Measurements from ENCODE around the gene CYP20A1. TPM values are rescaled to one million over a fixed set of nuclear protein-coding genes. Genes with fewer than 3 reads are reported as not detected.
A peak's percentile ranks its signal among the peaks of the same experiment; 100 is the strongest.
"Not testable (repeated sequence)": the region's sequence is repeated elsewhere in the genome, so short reads cannot be mapped to it uniquely, and the experiment has no call there.

Gene CYP20A1
- total RNA-seq: 10 to 100 TPM; 27.1 to 29.3 TPM

- H3K27me3 Mint-ChIP-seq: no peaks in the 10 kb centered on the region
- no peaks in the 10 kb centered on the region for H3K9me3 Mint-ChIP-seq
- H3K27ac Mint-ChIP-seq: peak within 1 kb of the TSS; percentile 100
- POLR2A ChIA-PET: interaction anchor here (0.7 to 0.9 kb wide), 3 partner anchors 225 to 1977 kb away, joined by 3 to 4 read pairs (median 4); no protein-coding TSS in a partner anchor
- DNase-seq: peak; percentile 96
- H3K4me1 Mint-ChIP-seq: peaks cover 34% of the 10 kb centered on the region
- peak within 1 kb of the TSS; percentile 92 for H3K4me3 Mint-ChIP-seq
- peaks cover 29% of the 10 kb centered on the region for H3K36me3 Mint-ChIP-seq (ENCODE audit: low read depth)
- CTCF ChIA-PET: interaction anchor here (0.6 to 3.5 kb wide), 10 partner anchors 9 to 889 kb away, joined by 3 to 12 read pairs (median 4); partner anchors contain the start of genes CARF and WDR12
Observed at GRCh38 chr2:203238704-203239526, at the start of gene CYP20A1. Gene CYP20A1, plus strand, starts transcription at chr2:203239018. Its CDS starts 45 bp downstream, at chr2:203239063.

GRCh38 chr2:203190547-203190946 is 48.3 kb upstream of the CYP20A1 start:
- H3K27me3 Mint-ChIP-seq, H3K9me3 Mint-ChIP-seq, H3K27ac Mint-ChIP-seq, H3K4me3 Mint-ChIP-seq, DNase-seq, POLR2A ChIA-PET, H3K4me1 Mint-ChIP-seq: not testable (repeated sequence)
- CTCF ChIA-PET: interaction anchor here (0.6 kb wide), 1 partner anchor 39 kb away, joined by 4 read pairs; no protein-coding TSS in a partner anchor
- peaks cover 11% of the 10 kb centered on the region for H3K36me3 Mint-ChIP-seq (ENCODE audit: low read depth)

GRCh38 chr2:203191026-203191425 is 47.8 kb upstream of the CYP20A1 start:
- H3K9me3 Mint-ChIP-seq; H3K36me3 Mint-ChIP-seq (ENCODE audit: low read depth); H3K4me3 Mint-ChIP-seq; DNase-seq; POLR2A ChIA-PET; H3K27ac Mint-ChIP-seq; H3K4me1 Mint-ChIP-seq; H3K27me3 Mint-ChIP-seq: not testable (repeated sequence)
- CTCF ChIA-PET: interaction anchor here (0.6 kb wide), 1 partner anchor 39 kb away, joined by 4 read pairs; no protein-coding TSS in a partner anchor

GRCh38 chr2:203191961-203192360 is 46.9 kb upstream of the CYP20A1 start:
- POLR2A ChIA-PET: no interaction called here
- H3K27ac Mint-ChIP-seq: no peak overlapping the region
- H3K4me3 Mint-ChIP-seq: no peak overlapping the region
- H3K27me3 Mint-ChIP-seq: no peaks in the 10 kb centered on the region
- DNase-seq: no peak
- H3K36me3 Mint-ChIP-seq (ENCODE audit: low read depth): peaks cover 10% of the 10 kb centered on the region
- CTCF ChIA-PET: no interaction called here
- no peaks in the 10 kb centered on the region for H3K9me3 Mint-ChIP-seq
- H3K4me1 Mint-ChIP-seq: no peaks in the 10 kb centered on the region

GRCh38 chr2:203195331-203196036 is 43.3 kb upstream of the CYP20A1 start:
- CTCF ChIA-PET: no interaction called here
- peaks cover 5% of the 10 kb centered on the region for H3K36me3 Mint-ChIP-seq (ENCODE audit: low read depth)
- no peaks in the 10 kb centered on the region for H3K4me1 Mint-ChIP-seq
- no peak overlapping the region for H3K4me3 Mint-ChIP-seq
- no peaks in the 10 kb centered on the region for H3K9me3 Mint-ChIP-seq
- H3K27ac Mint-ChIP-seq: no peak overlapping the region
- POLR2A ChIA-PET: no interaction called here
- no peaks in the 10 kb centered on the region for H3K27me3 Mint-ChIP-seq
- no peak for DNase-seq

- ChIA-PET POLR2A (interaction anchor here (0.6 kb wide), 1 partner anchor 506 kb away, joined by 4 read pairs; no protein-coding TSS in a partner anchor), CTCF (interaction anchor here (0.6 kb wide), 1 partner anchor 842 kb away, joined by 3 read pairs; no protein-coding TSS in a partner anchor)
- no peak for DNase-seq
- no peaks in the 10 kb centered on the region for H3K4me1 Mint-ChIP-seq
- no peaks in the 10 kb centered on the region for H3K36me3 Mint-ChIP-seq (ENCODE audit: low read depth)
- no peaks in the 10 kb centered on the region for H3K9me3 Mint-ChIP-seq
- H3K27me3 Mint-ChIP-seq: no peaks in the 10 kb centered on the region
- H3K4me3 Mint-ChIP-seq: no peak overlapping the region
- H3K27ac Mint-ChIP-seq: no peak overlapping the region
Observed at GRCh38 chr2:203200866-203201265, 38.0 kb upstream of the CYP20A1 start.

- Mint-ChIP-seq H3K4me1 (no peaks in the 10 kb centered on the region), H3K27ac (no peak overlapping the region), H3K4me3 (no peak overlapping the region), H3K27me3 (no peaks in the 10 kb centered on the region), H3K9me3 (no peaks in the 10 kb centered on the region), H3K36me3 (ENCODE audit: low read depth) (no peaks in the 10 kb centered on the region)
- no peak for DNase-seq
- POLR2A ChIA-PET: interaction anchor here (0.6 kb wide), 1 partner anchor 507 kb away, joined by 4 read pairs; no protein-coding TSS in a partner anchor
- CTCF ChIA-PET: interaction anchor here (0.6 to 1.5 kb wide), 3 partner anchors 24 to 841 kb away, joined by 3 read pairs; no protein-coding TSS in a partner anchor
Observed at GRCh38 chr2:203201426-203201825, 37.4 kb upstream of the CYP20A1 start.

GRCh38 chr2:203209538-203209937 is 29.3 kb upstream of the CYP20A1 start:
- ChIA-PET POLR2A (no interaction called here), CTCF (no interaction called here)
- no peaks in the 10 kb centered on the region for H3K27me3 Mint-ChIP-seq
- DNase-seq: no peak
- H3K9me3 Mint-ChIP-seq: no peaks in the 10 kb centered on the region
- H3K4me3 Mint-ChIP-seq: no peak overlapping the region
- H3K36me3 Mint-ChIP-seq (ENCODE audit: low read depth): no peaks in the 10 kb centered on the region
- H3K4me1 Mint-ChIP-seq: peaks cover 7% of the 10 kb centered on the region
- no peak overlapping the region for H3K27ac Mint-ChIP-seq

GRCh38 chr2:203225423-203226039 is 13.3 kb upstream of the CYP20A1 start:
- DNase-seq: peak; percentile 33
- ChIA-PET CTCF (interaction anchor here (0.6 to 2.7 kb wide), 5 partner anchors 9 to 1082 kb away, joined by 3 to 12 read pairs (median 4); partner anchors contain the start of gene CYP20A1), POLR2A (no interaction called here)
- H3K36me3 Mint-ChIP-seq (ENCODE audit: low read depth): peaks cover 5% of the 10 kb centered on the region
- no peaks in the 10 kb centered on the region for H3K4me1 Mint-ChIP-seq
- H3K27ac Mint-ChIP-seq: no peak overlapping the region
- no peaks in the 10 kb centered on the region for H3K27me3 Mint-ChIP-seq
- H3K9me3 Mint-ChIP-seq: peaks cover 3% of the 10 kb centered on the region
- no peak overlapping the region for H3K4me3 Mint-ChIP-seq

- H3K9me3 Mint-ChIP-seq; H3K36me3 Mint-ChIP-seq (ENCODE audit: low read depth); POLR2A ChIA-PET; H3K4me1 Mint-ChIP-seq; DNase-seq; H3K27me3 Mint-ChIP-seq; H3K27ac Mint-ChIP-seq; H3K4me3 Mint-ChIP-seq: not testable (repeated sequence)
- CTCF ChIA-PET: interaction anchor here (0.6 kb wide), 2 partner anchors 90 to 197 kb away, joined by 3 read pairs; no protein-coding TSS in a partner anchor
Observed at GRCh38 chr2:203229674-203230073, 9.1 kb upstream of the CYP20A1 start.

GRCh38 chr2:203237346-203238238 is 1.2 kb upstream of the CYP20A1 start:
- peaks cover 29% of the 10 kb centered on the region for H3K4me1 Mint-ChIP-seq
- POLR2A ChIA-PET: no interaction called here
- H3K36me3 Mint-ChIP-seq (ENCODE audit: low read depth): peaks cover 19% of the 10 kb centered on the region
- DNase-seq: no peak
- H3K9me3 Mint-ChIP-seq: no peaks in the 10 kb centered on the region
- peak overlapping the region; percentile 100 for H3K27ac Mint-ChIP-seq
- no peaks in the 10 kb centered on the region for H3K27me3 Mint-ChIP-seq
- CTCF ChIA-PET: interaction anchor here (0.7 to 3.5 kb wide), 6 partner anchors 12 to 890 kb away, joined by 3 to 12 read pairs (median 4); partner anchors contain the start of genes CARF and WDR12
- peak overlapping the region; percentile 92 for H3K4me3 Mint-ChIP-seq
